HepG2 (cell line): ENCODE measurements around the gene AFF2. TPM values are rescaled to one million over a fixed set of nuclear protein-coding genes. Genes with fewer than 3 reads are reported as not detected.

Experiments used
- ATAC-seq: fragments of 200-7000 bp; cut with Tn5 transposase; 3 replicates; pipeline ENCODE4 v1.9.1; 2020; ENCODE audit warnings: mild to moderate bottlenecking, moderate library complexity
- BruUV-seq: library from RNA; stranded (reverse); fragments of 400-500 nt; replicated peaks from 2 replicates; lab custom pipeline; 2021; lab: Mats Ljungman, UMichigan
- CTCF ChIA-PET: fragments of 300-600 bp; formaldehyde crosslinking; extraction: SDS; loops from one replicate; lab custom pipeline; 2021; ENCODE audit warnings: low total read pairs, inconsistent platforms, low intra/inter-chr PET ratio; lab: Yijun Ruan, JAX
- POLR2A ChIA-PET: fragments of 350-600 bp; sonication (Branson Sonifier 250); formaldehyde crosslinking; loops from one replicate; lab custom pipeline; 2020; ENCODE audit warnings: antibody characterized with exemption, inconsistent platforms; lab: Yijun Ruan, JAX
- DNase-seq: peaks from one replicate; pipeline ENCODE4 v3.0.0-alpha.2; 2015; ENCODE audit warnings: low spot score
- FAIRE-seq: peaks from 3 replicates; lab custom pipeline; 2011; peaks lifted over from hg19 to GRCh38; lab: Jason Lieb, UNC
- H2AFZ ChIP-seq: one replicate; pipeline ENCODE4 v1.6.1; 2011; ENCODE audit warnings: low read length, inconsistent platforms
- H3K27ac ChIP-seq: fragments of 300-600 bp; 3 replicates; pipeline ENCODE4 v1.8.0; 2011; ENCODE audit warnings: mixed run types, mild to moderate bottlenecking, mixed read lengths, low read length, inconsistent platforms; ENCODE audit not compliant: insufficient read depth; ENCODE audit errors: extremely low read length
- H3K27me3 ChIP-seq, 2 experiments: fragments of 200-600 bp in 1 of 2; 2 replicates in 1 of 2; 3 replicates in 1 of 2; pipeline versions ENCODE4 v1.6.0 to v1.8.0; 2011; ENCODE audit warnings: low read length in 2 of 2, mild to moderate bottlenecking in 2 of 2, moderate library complexity in 2 of 2, inconsistent platforms in 1 of 2; ENCODE audit not compliant: insufficient read depth in 2 of 2, control insufficient read depth in 1 of 2
- H3K36me3 ChIP-seq, 2 experiments: fragments of 200-600 bp in 1 of 2; replicated peaks in 1 of 2; 2 replicates in 1 of 2; 3 replicates in 1 of 2; pipeline versions ENCODE4 v1.5.1 to v1.8.0; 2011; ENCODE audit warnings: low read length in 2 of 2, inconsistent platforms in 1 of 2; ENCODE audit not compliant: insufficient read depth in 2 of 2, control insufficient read depth in 1 of 2
- H3K4me1 ChIP-seq: 2 replicates; pipeline ENCODE4 v1.5.1; 2012; ENCODE audit warnings: low read length, inconsistent platforms; ENCODE audit not compliant: insufficient read depth
- H3K4me2 ChIP-seq: 2 replicates; pipeline ENCODE4 v1.6.0; 2011; ENCODE audit warnings: low read depth, low read length, inconsistent platforms
- H3K4me3 ChIP-seq, 3 experiments: fragments of 200-600 bp in 1 of 3; sonication (generic), shearing (Covaris generic) in 1 of 3; replicated peaks in 1 of 3; 2 replicates each; pipeline ENCODE4 v1.5.1; 2011 to 2016; ENCODE audit warnings: low read length in 3 of 3, inconsistent platforms in 2 of 3, low read depth in 2 of 3, mild to moderate bottlenecking in 2 of 3, control low read depth in 1 of 3, mixed read lengths in 1 of 3; ENCODE audit not compliant: insufficient read depth in 1 of 3
- H3K79me2 ChIP-seq: one replicate; pipeline ENCODE4 v1.6.1; 2011; ENCODE audit warnings: low read length, inconsistent platforms; ENCODE audit not compliant: insufficient read depth
- H3K9ac ChIP-seq: 2 replicates; pipeline ENCODE4 v1.6.0; 2011; ENCODE audit warnings: mild to moderate bottlenecking, low read depth, low read length, inconsistent platforms; ENCODE audit not compliant: insufficient read depth
- H3K9me3 ChIP-seq: 2 replicates; pipeline ENCODE4 v1.5.1; 2012; ENCODE audit warnings: mild to moderate bottlenecking, low read length
- H4K20me1 ChIP-seq: 2 replicates; pipeline ENCODE4 v1.6.0; 2011; ENCODE audit warnings: inconsistent platforms, mild to moderate bottlenecking, low read length, moderate library complexity; ENCODE audit not compliant: insufficient read depth
- ARID2 ChIP-seq: sonication (generic); formaldehyde crosslinking; IDR thresholded peaks from 2 replicates; pipeline ENCODE4 v1.8.1; 2022; ENCODE audit warnings: mild to moderate bottlenecking, missing genetic modification reagents, borderline replicate concordance
- CEBPG ChIP-seq: IDR thresholded peaks from 2 replicates; pipeline ENCODE4 v1.6.1; 2016
- CHCHD3 ChIP-seq: sonication (generic); formaldehyde crosslinking; IDR thresholded peaks from 2 replicates; pipeline ENCODE4 v1.8.0; 2022; ENCODE audit warnings: mild to moderate bottlenecking, missing genetic modification reagents, moderate library complexity
- FOXK2 ChIP-seq: fragments of 450-650 bp; IDR thresholded peaks from 2 replicates; pipeline ENCODE4 v1.6.1; 2016
- GATAD1 ChIP-seq: IDR thresholded peaks from 2 replicates; pipeline ENCODE4 v1.6.1; 2016; ENCODE audit warnings: missing genetic modification reagents, missing compliant biosample characterization
- JARID2 ChIP-seq: sonication (generic); formaldehyde crosslinking; IDR thresholded peaks from 2 replicates; pipeline ENCODE4 v1.8.1; 2023; ENCODE audit warnings: missing genetic modification reagents, inconsistent platforms; ENCODE audit not compliant: insufficient replicate concordance
- MXD4 ChIP-seq: IDR thresholded peaks from 2 replicates; pipeline ENCODE4 v1.6.1; 2016; ENCODE audit warnings: mild to moderate bottlenecking, missing biosample characterization, missing genetic modification reagents
- NR1H2 ChIP-seq: sonication (generic); formaldehyde crosslinking; IDR thresholded peaks from 2 replicates; pipeline ENCODE4 v1.8.1; 2022; ENCODE audit warnings: low read depth, missing genetic modification reagents, borderline replicate concordance
- SP4 ChIP-seq: sonication (generic); formaldehyde crosslinking; IDR thresholded peaks from 2 replicates; pipeline ENCODE4 v1.8.1; 2023; ENCODE audit warnings: mild to moderate bottlenecking, missing genetic modification reagents
- TGIF2 ChIP-seq: IDR thresholded peaks from 2 replicates; pipeline ENCODE4 v1.6.1; 2016; ENCODE audit warnings: control low read depth, missing compliant biosample characterization
- ZBTB10 ChIP-seq: sonication (generic); formaldehyde crosslinking; IDR thresholded peaks from 2 replicates; pipeline ENCODE4 v1.4.0; 2020; ENCODE audit warnings: missing genetic modification reagents, borderline replicate concordance
- ZFYVE20 ChIP-seq: sonication (generic); formaldehyde crosslinking; IDR thresholded peaks from 2 replicates; pipeline ENCODE4 v1.8.0; 2023; ENCODE audit warnings: low read depth, mild to moderate bottlenecking, moderate library complexity, missing genetic modification reagents, borderline replicate concordance
- ZNF253 ChIP-seq: sonication (generic); formaldehyde crosslinking; IDR thresholded peaks from 2 replicates; pipeline ENCODE4 v1.8.0; 2022; ENCODE audit warnings: mild to moderate bottlenecking, missing genetic modification reagents, borderline replicate concordance
- ZNF761 ChIP-seq: sonication (generic); formaldehyde crosslinking; conservative IDR thresholded peaks from 2 replicates; pipeline ENCODE4 v1.4.0; 2020; ENCODE audit warnings: mild to moderate bottlenecking, missing genetic modification reagents
- ZNF788 ChIP-seq: sonication (generic); formaldehyde crosslinking; IDR thresholded peaks from 2 replicates; pipeline ENCODE4 v1.5.0; 2020; ENCODE audit warnings: mild to moderate bottlenecking, missing genetic modification reagents, borderline replicate concordance
- WGBS: methylation state at CpG from one replicate; pipeline ENCODE4 v1.1.6; 2017; ENCODE audit warnings: low lambda C conversion rate; 5-methylcytosine and 5-hydroxymethylcytosine counted together
- in situ Hi-C: cut with HindIII; loops from 2 replicates; pipeline ENCODE4 v1.10.0; 2017; ENCODE audit warnings: low pct_unique_long_range_greater_than_20kb; ENCODE audit not compliant: extremely low pct_ligation_motif_present
- intact Hi-C: fragments of 100-400 bp; cut with micrococcal nuclease; formaldehyde crosslinking; loops from one replicate; pipeline ENCODE4 v1.10.0; 2022; ENCODE audit not compliant: unreplicated experiment
- polyA plus RNA-seq, 8 experiments: library from polyadenylated mRNA; depleted of rRNA in 3 of 8; stranded (reverse) in 7 of 8; unstranded in 1 of 8; fragments of >200 nt; fragmentation: Illumina TruSeq in 4 of 8; extraction: Trizol in 4 of 8; gene quantifications; 2 replicates each; pipeline versions ENCODE4 v1.2.1 to v1.2.3, GENCODE V29; 2011 to 2016; ENCODE audit warnings: low read depth in 4 of 8, missing spikeins in 1 of 8, mixed read lengths in 1 of 8; ENCODE audit not compliant: insufficient read depth in 1 of 8
- total RNA-seq, 5 experiments: library from RNA; depleted of rRNA; stranded (reverse); fragments of >200 nt; fragmentation: Illumina TruSeq; extraction: Trizol; gene quantifications; 2 replicates each; pipeline ENCODE4 v1.2.3, GENCODE V29; 2016; ENCODE audit warnings: low read depth in 1 of 5
- TF ChIP-seq, protein P1 (sequence below), 2 experiments: sonication (generic) in 1 of 2; formaldehyde crosslinking in 1 of 2; IDR thresholded peaks; 2 replicates each; pipeline versions ENCODE4 v1.6.1 to v1.9.0; 2014 to 2022; ENCODE audit warnings: antibody characterized with exemption in 1 of 2, borderline replicate concordance in 1 of 2, inconsistent platforms in 1 of 2, low read depth in 1 of 2, missing genetic modification reagents in 1 of 2
- TF ChIP-seq, protein P2 (sequence below): sonication (generic); formaldehyde crosslinking; IDR thresholded peaks from 2 replicates; pipeline ENCODE4 v1.5.0; 2020; ENCODE audit warnings: missing genetic modification reagents, mild to moderate bottlenecking, borderline replicate concordance

Gene AFF2
- total and polyA plus RNA-seq, 2 of the 13 experiments (the other 11 are each of a cell fraction or from before 2014, with no cell fraction given), result not detected

- H3K79me2 ChIP-seq, result no peaks in the 10 kb centered on the region
- no peaks in the 10 kb centered on the region for H3K4me1 ChIP-seq
- H2AFZ ChIP-seq, result no peak overlapping the region
- FAIRE-seq (no peak), DNase-seq (no peak), ATAC-seq (no peak)
- in situ Hi-C loops, result no loop called here
- H3K27me3 ChIP-seq, result no peaks in the 10 kb centered on the region
- H3K27ac ChIP-seq, result no peak overlapping the region
- no peak overlapping the region for H3K4me2 ChIP-seq
- H3K36me3 ChIP-seq, result no peaks in the 10 kb centered on the region
- H3K9ac ChIP-seq, result no peak overlapping the region
- no peaks in the 10 kb centered on the region for H4K20me1 ChIP-seq
- intact Hi-C loops, result no loop called here
- 5% methylated on average over 2 of the region's 2 CpGs for WGBS
- H3K9me3 ChIP-seq, result no peaks in the 10 kb centered on the region
- BruUV-seq, result no TSS peak
- ChIA-PET POLR2A (no interaction called here), CTCF (no interaction called here)
- no peak overlapping the region for H3K4me3 ChIP-seq
- TF ChIP-seq ZNF253 (CRISPR knock-in tag) (no peak), SP4 (CRISPR knock-in tag) (no peak), CEBPG (no peak), FOXK2 (no peak), JARID2 (CRISPR knock-in tag) (no peak), TGIF2 (CRISPR knock-in tag) (no peak), CHCHD3 (no peak), ZFYVE20 (no peak), ARID2 (CRISPR knock-in tag) (no peak), ZNF788 (no peak), ZNF761 (CRISPR knock-in tag) (no peak), NR1H2 (CRISPR knock-in tag) (no peak), MXD4 (CRISPR knock-in tag) (no peak), GATAD1 (no peak), ZBTB10 (no peak)
- TF ChIP-seq, protein P1, sequence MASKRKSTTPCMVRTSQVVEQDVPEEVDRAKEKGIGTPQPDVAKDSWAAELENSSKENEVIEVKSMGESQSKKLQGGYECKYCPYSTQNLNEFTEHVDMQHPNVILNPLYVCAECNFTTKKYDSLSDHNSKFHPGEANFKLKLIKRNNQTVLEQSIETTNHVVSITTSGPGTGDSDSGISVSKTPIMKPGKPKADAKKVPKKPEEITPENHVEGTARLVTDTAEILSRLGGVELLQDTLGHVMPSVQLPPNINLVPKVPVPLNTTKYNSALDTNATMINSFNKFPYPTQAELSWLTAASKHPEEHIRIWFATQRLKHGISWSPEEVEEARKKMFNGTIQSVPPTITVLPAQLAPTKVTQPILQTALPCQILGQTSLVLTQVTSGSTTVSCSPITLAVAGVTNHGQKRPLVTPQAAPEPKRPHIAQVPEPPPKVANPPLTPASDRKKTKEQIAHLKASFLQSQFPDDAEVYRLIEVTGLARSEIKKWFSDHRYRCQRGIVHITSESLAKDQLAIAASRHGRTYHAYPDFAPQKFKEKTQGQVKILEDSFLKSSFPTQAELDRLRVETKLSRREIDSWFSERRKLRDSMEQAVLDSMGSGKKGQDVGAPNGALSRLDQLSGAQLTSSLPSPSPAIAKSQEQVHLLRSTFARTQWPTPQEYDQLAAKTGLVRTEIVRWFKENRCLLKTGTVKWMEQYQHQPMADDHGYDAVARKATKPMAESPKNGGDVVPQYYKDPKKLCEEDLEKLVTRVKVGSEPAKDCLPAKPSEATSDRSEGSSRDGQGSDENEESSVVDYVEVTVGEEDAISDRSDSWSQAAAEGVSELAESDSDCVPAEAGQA (IDR thresholded peaks at IDR 0.05; ENCODE audit: low read depth), result no peak
- TF ChIP-seq, protein P1 (CRISPR knock-in tag; IDR thresholded peaks at IDR 0.05; ENCODE audit: borderline replicate concordance), result no peak
- TF ChIP-seq, protein P2, sequence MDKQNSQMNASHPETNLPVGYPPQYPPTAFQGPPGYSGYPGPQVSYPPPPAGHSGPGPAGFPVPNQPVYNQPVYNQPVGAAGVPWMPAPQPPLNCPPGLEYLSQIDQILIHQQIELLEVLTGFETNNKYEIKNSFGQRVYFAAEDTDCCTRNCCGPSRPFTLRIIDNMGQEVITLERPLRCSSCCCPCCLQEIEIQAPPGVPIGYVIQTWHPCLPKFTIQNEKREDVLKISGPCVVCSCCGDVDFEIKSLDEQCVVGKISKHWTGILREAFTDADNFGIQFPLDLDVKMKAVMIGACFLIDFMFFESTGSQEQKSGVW (CRISPR knock-in tag), result no peak
Observed at GRCh38 chrX:148552775-148553174, 52.4 kb downstream of the AFF2 start.
